ENCODE measurements around the gene SLC39A3. TPM values are rescaled to one million over a fixed set of nuclear protein-coding genes. Genes with fewer than 3 reads are reported as not detected.
"Not testable (repeated sequence)": the region's sequence is repeated elsewhere in the genome, so short reads cannot be mapped to it uniquely, and the experiment has no call there.

Gene SLC39A3
- total RNA-seq, 1 experiment from 2014 or later = 46.6 TPM

- intact Hi-C loops (cut with micrococcal nuclease; ENCODE audit: unreplicated experiment) = no loop called here
- no peaks in the 10 kb centered on the region for H3K27me3 ChIP-seq (ENCODE audit: control insufficient read depth, insufficient read depth, low read length)
- in situ Hi-C loops (cut with HindIII; ENCODE audit: low pct_unique_long_range_greater_than_20kb, low sequenced_read_pairs) = no loop called here
- ChIA-PET CTCF (no interaction called here), POLR2A (no interaction called here)
- 0 out of 2 replicates have a peak, but pooled peaks cover 3% of the 10 kb centered on the region for H3K4me1 ChIP-seq (ENCODE audit: control insufficient read depth, insufficient read depth, low read length)
- TSS peak; percentile 75 for BruUV-seq (replicated peaks)
- H3K27ac ChIP-seq (ENCODE audit: low read length) = no peak overlapping the region
- no peaks in the 10 kb centered on the region for H3K36me3 ChIP-seq (ENCODE audit: control insufficient read depth, insufficient read depth, low read length)
- TF ChIP-seq TCF7L2 (IDR thresholded peaks at IDR 0.05; ENCODE audit: low read depth, low read length) (no peak), REST (IDR thresholded peaks at IDR 0.05; ENCODE audit: insufficient read depth in 1 of 2, low read depth in 2 of 2, low read length in 1 of 2) (no peak), POLR2AphosphoS5 (IDR thresholded peaks at IDR 0.05; ENCODE audit: low read depth, low read length) (no peak), SIN3A (IDR thresholded peaks at IDR 0.05; ENCODE audit: borderline replicate concordance, insufficient read depth, low read depth, low read length) (no peak)
- TF ChIP-seq, protein P1, sequence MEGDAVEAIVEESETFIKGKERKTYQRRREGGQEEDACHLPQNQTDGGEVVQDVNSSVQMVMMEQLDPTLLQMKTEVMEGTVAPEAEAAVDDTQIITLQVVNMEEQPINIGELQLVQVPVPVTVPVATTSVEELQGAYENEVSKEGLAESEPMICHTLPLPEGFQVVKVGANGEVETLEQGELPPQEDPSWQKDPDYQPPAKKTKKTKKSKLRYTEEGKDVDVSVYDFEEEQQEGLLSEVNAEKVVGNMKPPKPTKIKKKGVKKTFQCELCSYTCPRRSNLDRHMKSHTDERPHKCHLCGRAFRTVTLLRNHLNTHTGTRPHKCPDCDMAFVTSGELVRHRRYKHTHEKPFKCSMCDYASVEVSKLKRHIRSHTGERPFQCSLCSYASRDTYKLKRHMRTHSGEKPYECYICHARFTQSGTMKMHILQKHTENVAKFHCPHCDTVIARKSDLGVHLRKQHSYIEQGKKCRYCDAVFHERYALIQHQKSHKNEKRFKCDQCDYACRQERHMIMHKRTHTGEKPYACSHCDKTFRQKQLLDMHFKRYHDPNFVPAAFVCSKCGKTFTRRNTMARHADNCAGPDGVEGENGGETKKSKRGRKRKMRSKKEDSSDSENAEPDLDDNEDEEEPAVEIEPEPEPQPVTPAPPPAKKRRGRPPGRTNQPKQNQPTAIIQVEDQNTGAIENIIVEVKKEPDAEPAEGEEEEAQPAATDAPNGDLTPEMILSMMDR (IDR thresholded peaks at IDR 0.05) = no peak
- DNase-seq (ENCODE audit: low read depth, low spot score) (no peak), ATAC-seq (no peak)
- no peak overlapping the region for H3K4me3 ChIP-seq (ENCODE audit: low read depth in 2 of 2, low read length in 2 of 2)
- no peaks in the 10 kb centered on the region for H3K9me3 ChIP-seq (ENCODE audit: control insufficient read depth, insufficient read depth, low read depth, low read length)
These were observed 24.1 kb downstream of the SLC39A3 start for GRCh38 chr19:2715470-2716274.

- TF ChIP-seq TCF7L2 (IDR thresholded peaks at IDR 0.05; ENCODE audit: low read depth, low read length) = no peak
- CTCF ChIA-PET = no interaction called here
- in situ Hi-C loops (cut with HindIII; ENCODE audit: low pct_unique_long_range_greater_than_20kb, low sequenced_read_pairs) (no loop called here), intact Hi-C loops (cut with micrococcal nuclease; ENCODE audit: unreplicated experiment) (no loop called here)
- no TSS peak for BruUV-seq (replicated peaks)
- 0 out of 2 replicates have a peak, but pooled peaks cover 1% of the 10 kb centered on the region for H3K4me1 ChIP-seq (ENCODE audit: control insufficient read depth, insufficient read depth, low read length)
- no peaks in the 10 kb centered on the region for H3K36me3 ChIP-seq (ENCODE audit: control insufficient read depth, insufficient read depth, low read length)
- ATAC-seq = no peak
- no peak for DNase-seq (ENCODE audit: low read depth, low spot score)
- no peak overlapping the region for H3K27ac ChIP-seq (ENCODE audit: low read length)
- POLR2A ChIA-PET = no interaction called here
- H3K4me3 ChIP-seq (ENCODE audit: low read depth in 2 of 2, low read length in 2 of 2) = no peak overlapping the region
- H3K9me3 ChIP-seq (ENCODE audit: control insufficient read depth, insufficient read depth, low read depth, low read length) = no peaks in the 10 kb centered on the region
- H3K27me3 ChIP-seq (ENCODE audit: control insufficient read depth, insufficient read depth, low read length) = no peaks in the 10 kb centered on the region
These were observed 25.1 kb downstream of the SLC39A3 start for GRCh38 chr19:2714531-2715269.

DNA sequence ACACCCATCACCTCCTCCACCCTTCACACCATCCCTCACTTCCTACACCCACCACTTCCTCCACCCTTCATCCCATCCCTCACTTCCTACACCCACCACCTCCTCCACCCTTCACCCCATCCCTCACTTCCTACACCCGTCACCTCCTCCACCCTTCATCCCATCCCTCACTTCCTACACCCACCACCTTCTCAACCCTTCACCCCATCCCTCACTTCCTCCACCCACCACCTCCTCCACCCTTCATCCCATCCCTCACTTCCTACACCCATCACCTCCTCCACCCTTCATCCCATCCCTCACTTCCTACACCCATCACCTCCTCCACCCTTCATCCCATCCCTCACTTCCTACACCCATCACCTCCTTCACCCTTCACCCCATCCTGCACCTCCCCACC is 25.7 kb downstream of the SLC39A3 start:
- POLR2A ChIA-PET; CTCF ChIA-PET; intact Hi-C loops (cut with micrococcal nuclease; ENCODE audit: unreplicated experiment); H3K4me1 ChIP-seq (ENCODE audit: control insufficient read depth, insufficient read depth, low read length); H3K27ac ChIP-seq (ENCODE audit: low read length); H3K4me3 ChIP-seq (ENCODE audit: low read depth in 2 of 2, low read length in 2 of 2); H3K9me3 ChIP-seq (ENCODE audit: control insufficient read depth, insufficient read depth, low read depth, low read length); ATAC-seq; H3K27me3 ChIP-seq (ENCODE audit: control insufficient read depth, insufficient read depth, low read length); DNase-seq (ENCODE audit: low read depth, low spot score); in situ Hi-C loops (cut with HindIII; ENCODE audit: low pct_unique_long_range_greater_than_20kb, low sequenced_read_pairs); H3K36me3 ChIP-seq (ENCODE audit: control insufficient read depth, insufficient read depth, low read length); BruUV-seq (replicated peaks): not testable (repeated sequence)

GRCh38 chr19:2713170-2713569 is 26.6 kb downstream of the SLC39A3 start:
- H3K27ac ChIP-seq (ENCODE audit: low read length); DNase-seq (ENCODE audit: low read depth, low spot score); H3K4me1 ChIP-seq (ENCODE audit: control insufficient read depth, insufficient read depth, low read length); BruUV-seq (replicated peaks); H3K36me3 ChIP-seq (ENCODE audit: control insufficient read depth, insufficient read depth, low read length); POLR2A ChIA-PET; H3K9me3 ChIP-seq (ENCODE audit: control insufficient read depth, insufficient read depth, low read depth, low read length); in situ Hi-C loops (cut with HindIII; ENCODE audit: low pct_unique_long_range_greater_than_20kb, low sequenced_read_pairs); H3K27me3 ChIP-seq (ENCODE audit: control insufficient read depth, insufficient read depth, low read length); CTCF ChIA-PET; H3K4me3 ChIP-seq (ENCODE audit: low read depth in 2 of 2, low read length in 2 of 2); ATAC-seq; intact Hi-C loops (cut with micrococcal nuclease; ENCODE audit: unreplicated experiment): not testable (repeated sequence)
